Liver (tissue), 9 donors: Measurements from ENCODE around the gene DPYD. TPM values are rescaled to one million over a fixed set of nuclear protein-coding genes. Genes with fewer than 3 reads are reported as not detected.
"Not testable (repeated sequence)": the region's sequence is repeated elsewhere in the genome, so short reads cannot be mapped to it uniquely, and the experiment has no call there.

Experiments used
- DNase-seq: peaks from one replicate; pipeline ENCODE4 v3.0.0-alpha.2; 2017; ENCODE audit warnings: low spot score
- H3K27ac ChIP-seq, 2 donors: one replicate each; pipeline ENCODE4 v1.7.0; 2013; ENCODE audit warnings: inconsistent platforms in 2 of 2, low read length in 2 of 2, control low read depth in 1 of 2, low read depth in 1 of 2, mild to moderate bottlenecking in 1 of 2
- H3K27me3 ChIP-seq, 4 donors: one replicate each; pipeline versions ENCODE4 v1.6.1 to v1.7.0; 2013; ENCODE audit warnings: low read length in 3 of 4, inconsistent platforms in 1 of 4, mild to moderate bottlenecking in 1 of 4, moderate library complexity in 1 of 4; ENCODE audit not compliant: control insufficient read depth in 4 of 4, insufficient read depth in 4 of 4
- H3K36me3 ChIP-seq, 4 donors: one replicate each; pipeline versions ENCODE4 v1.6.1 to v1.7.0; 2013; ENCODE audit warnings: low read length in 3 of 4, mild to moderate bottlenecking in 3 of 4, low read depth in 1 of 4, moderate library complexity in 1 of 4; ENCODE audit not compliant: control insufficient read depth in 4 of 4, insufficient read depth in 3 of 4
- H3K4me1 ChIP-seq, 4 donors: one replicate each; pipeline versions ENCODE4 v1.6.1 to v1.7.0; 2013; ENCODE audit warnings: low read length in 3 of 4, mild to moderate bottlenecking in 3 of 4, moderate library complexity in 1 of 4; ENCODE audit not compliant: control insufficient read depth in 4 of 4, insufficient read depth in 4 of 4
- H3K4me3 ChIP-seq, 3 donors: one replicate each; pipeline versions ENCODE4 v1.6.1 to v1.7.0; 2013; ENCODE audit warnings: low read length in 3 of 3, control low read depth in 1 of 3, low read depth in 1 of 3, mild to moderate bottlenecking in 1 of 3
- H3K9ac ChIP-seq, 2 donors: one replicate each; pipeline ENCODE4 v1.7.0; 2013; ENCODE audit warnings: low read length in 2 of 2, mild to moderate bottlenecking in 2 of 2, moderate library complexity in 2 of 2, control low read depth in 1 of 2, low read depth in 1 of 2
- H3K9me3 ChIP-seq, 4 donors: one replicate each; pipeline versions ENCODE4 v1.6.1 to v1.7.0; 2013; ENCODE audit warnings: low read length in 3 of 4; ENCODE audit not compliant: control insufficient read depth in 4 of 4
- ATF3 ChIP-seq: IDR thresholded peaks from 2 replicates; pipeline ENCODE4 v1.6.1; 2016; ENCODE audit warnings: antibody characterized with exemption
- CTCF ChIP-seq: fragments of 150-350 bp; IDR thresholded peaks from 2 replicates; pipeline ENCODE4 v1.5.1; 2017; ENCODE audit warnings: improper control_type of control experiment, low read depth, low read length; ENCODE audit not compliant: missing input control
- EGR1 ChIP-seq, 2 donors: IDR thresholded peaks; 2 replicates each; pipeline ENCODE4 v1.6.1; 2016 to 2018; ENCODE audit warnings: antibody characterized with exemption in 2 of 2, low read depth in 2 of 2
- FOXA1 ChIP-seq: IDR thresholded peaks from 2 replicates; pipeline ENCODE4 v1.6.1; 2016; ENCODE audit warnings: antibody characterized with exemption
- FOXA2 ChIP-seq: IDR thresholded peaks from 2 replicates; pipeline ENCODE4 v1.6.1; 2016; ENCODE audit warnings: antibody characterized with exemption
- GABPA ChIP-seq, 2 donors: IDR thresholded peaks in 1 of 2; conservative IDR thresholded peaks in 1 of 2; 2 replicates each; pipeline ENCODE4 v1.6.1; 2016; ENCODE audit warnings: antibody characterized with exemption in 2 of 2, mild to moderate bottlenecking in 1 of 2, moderate library complexity in 1 of 2
- HNF4A ChIP-seq, 2 donors: conservative IDR thresholded peaks; 2 replicates each; pipeline ENCODE4 v1.6.1; 2016; ENCODE audit warnings: antibody characterized with exemption in 2 of 2, mild to moderate bottlenecking in 2 of 2
- HNF4G ChIP-seq: IDR thresholded peaks from 2 replicates; pipeline ENCODE4 v1.6.1; 2016; ENCODE audit warnings: antibody characterized with exemption
- JUND ChIP-seq, 2 donors: IDR thresholded peaks; 2 replicates each; pipeline ENCODE4 v1.6.1; 2016; ENCODE audit warnings: antibody characterized with exemption in 2 of 2
- MAX ChIP-seq: IDR thresholded peaks from 2 replicates; pipeline ENCODE4 v1.6.1; 2016; ENCODE audit warnings: antibody characterized with exemption
- NR2F2 ChIP-seq: IDR thresholded peaks from 2 replicates; pipeline ENCODE4 v1.6.1; 2016; ENCODE audit warnings: antibody characterized with exemption
- RAD21 ChIP-seq, 2 donors: IDR thresholded peaks; 2 replicates each; pipeline ENCODE4 v1.6.1; 2016; ENCODE audit warnings: antibody characterized with exemption in 2 of 2, mild to moderate bottlenecking in 2 of 2
- REST ChIP-seq: IDR thresholded peaks from 2 replicates; pipeline ENCODE4 v1.6.1; 2016; ENCODE audit warnings: antibody characterized with exemption, mild to moderate bottlenecking
- RXRA ChIP-seq, 2 donors: IDR thresholded peaks; 2 replicates each; pipeline ENCODE4 v1.6.1; 2017 to 2018; ENCODE audit warnings: antibody characterized with exemption in 2 of 2, mild to moderate bottlenecking in 1 of 2
- SP1 ChIP-seq: IDR thresholded peaks from 2 replicates; pipeline ENCODE4 v1.6.1; 2018; ENCODE audit warnings: antibody characterized with exemption, mild to moderate bottlenecking
- TAF1 ChIP-seq: conservative IDR thresholded peaks from 2 replicates; pipeline ENCODE4 v1.6.1; 2016; ENCODE audit warnings: antibody characterized with exemption, mild to moderate bottlenecking
- YY1 ChIP-seq: IDR thresholded peaks from 2 replicates; pipeline ENCODE4 v1.6.1; 2016; ENCODE audit warnings: antibody characterized with exemption, mild to moderate bottlenecking
- ZBTB33 ChIP-seq: IDR thresholded peaks from 2 replicates; pipeline ENCODE4 v1.6.1; 2016; ENCODE audit warnings: antibody characterized with exemption
- WGBS: extraction: QIAGEN DNeasy Blood & Tissue Kit; methylation state at CpG from one replicate; pipeline ENCODE4 v1.1.7; 2013; 5-methylcytosine and 5-hydroxymethylcytosine counted together
- polyA plus RNA-seq, 2 donors: library from polyadenylated mRNA; stranded (reverse) in 1 of 2; unstranded in 1 of 2; fragments of 200-250 nt in 1 of 2; fragments of >200 nt in 1 of 2; fragmentation: Nextera tagmentation in 1 of 2; extraction: Ambion mirVana in 1 of 2; gene quantifications; one replicate each; pipeline versions ENCODE4 v1.2.1 to v1.2.3, GENCODE V29; 2013 to 2015
- total RNA-seq, 2 donors: library from RNA; depleted of rRNA; stranded (reverse); fragments of >200 nt; gene quantifications; one replicate each; pipeline ENCODE4 v1.2.3, GENCODE V29; 2014
- donor health status: healthy.
- donor health status: healthy.
- donor health status: healthy.
- donor health status: healthy.
- donor health status: healthy.

DPYD gene
- total and polyA plus RNA-seq, 4 donors = 16.2 to 142 (median 47.0) TPM

GRCh38 chr1:97238816-97239215 lies 682.0 kb downstream of the DPYD start:
- H3K27me3 ChIP-seq = no peaks in the 10 kb centered on the region
- WGBS = 39% methylated on average over 3 of the region's 3 CpGs
- TF ChIP-seq FOXA1 (no peak), REST (no peak), YY1 (peak; percentile 56), SP1 (peak; percentile 41), HNF4A (conservative IDR thresholded peaks at IDR 0.05) (peak; percentile 77 to 82), RAD21 (IDR thresholded peaks at IDR 0.05) (peak in 1 of 2 donors; percentile 41), CTCF (no peak), GABPA (IDR thresholded peaks at IDR 0.05 in 1 of 2, conservative IDR thresholded peaks at IDR 0.05 in 1 of 2) (no peak), ATF3 (no peak), MAX (no peak), FOXA2 (peak; percentile 37), HNF4G (peak; percentile 17), TAF1 (no peak), NR2F2 (no peak), JUND (IDR thresholded peaks at IDR 0.05) (no peak), ZBTB33 (peak; percentile 34), EGR1 (IDR thresholded peaks at IDR 0.05; ENCODE audit: low read depth in 2 of 2) (no peak), RXRA (IDR thresholded peaks at IDR 0.05) (peak; percentile 41 to 56)
- H3K4me1 ChIP-seq = peaks cover 0 to 2% (median 0%) of the 10 kb centered on the region in 4 donors
- no peak overlapping the region for H3K4me3 ChIP-seq
- H3K9ac ChIP-seq = no peak overlapping the region
- no peak overlapping the region for H3K27ac ChIP-seq
- no peak for DNase-seq
- no peaks in the 10 kb centered on the region for H3K9me3 ChIP-seq
- H3K36me3 ChIP-seq = peaks cover 0 to 9% (median 3%) of the 10 kb centered on the region in 4 donors

GRCh38 chr1:97231354-97231753 lies 689.5 kb downstream of the DPYD start:
- H3K4me3 ChIP-seq, DNase-seq, H3K27me3 ChIP-seq, H3K4me1 ChIP-seq, H3K9ac ChIP-seq, H3K27ac ChIP-seq, H3K9me3 ChIP-seq: not testable (repeated sequence)
- 98% methylated on average over 2 of the region's 2 CpGs for WGBS
- H3K36me3 ChIP-seq = peaks cover 0 to 26% (median 19%) of the 10 kb centered on the region in 4 donors
